Stimulated activated CD8-positive, alpha-beta memory T cell treated with anti-CD3 and anti-CD28 coated beads, Interleukin-7, amount 100 ng/mL, for 4 hours (primary cell): Measurements from ENCODE around the gene DGKD.

Experiments
- DNase-seq, 2 donors: peaks; one replicate each; pipeline ENCODE4 v3.0.0-alpha.2; 2020; ENCODE audit warnings: low read depth in 2 of 2

DGKD gene

DNA sequence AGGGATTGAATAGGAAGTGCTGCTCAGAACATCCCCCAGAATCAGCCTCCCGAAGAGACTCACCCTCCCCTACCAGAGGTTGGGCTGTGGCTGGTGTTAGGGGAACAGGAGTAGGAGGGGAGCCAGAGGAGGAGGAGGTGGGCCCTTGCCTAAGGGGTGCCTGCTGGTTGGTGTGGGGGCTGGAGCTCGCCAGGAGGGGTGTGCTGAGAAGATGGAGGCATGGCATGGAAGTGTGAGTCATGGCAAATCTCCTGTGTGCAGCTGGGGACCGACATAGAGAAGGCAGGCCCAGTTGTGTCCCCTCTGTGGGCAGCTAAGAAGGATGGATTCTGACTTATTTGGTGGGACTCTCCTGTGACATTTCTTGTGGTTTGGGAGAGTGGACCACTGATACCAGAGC lies 73.7 kb downstream of the DGKD start:
- DNase-seq: no peak

DNA sequence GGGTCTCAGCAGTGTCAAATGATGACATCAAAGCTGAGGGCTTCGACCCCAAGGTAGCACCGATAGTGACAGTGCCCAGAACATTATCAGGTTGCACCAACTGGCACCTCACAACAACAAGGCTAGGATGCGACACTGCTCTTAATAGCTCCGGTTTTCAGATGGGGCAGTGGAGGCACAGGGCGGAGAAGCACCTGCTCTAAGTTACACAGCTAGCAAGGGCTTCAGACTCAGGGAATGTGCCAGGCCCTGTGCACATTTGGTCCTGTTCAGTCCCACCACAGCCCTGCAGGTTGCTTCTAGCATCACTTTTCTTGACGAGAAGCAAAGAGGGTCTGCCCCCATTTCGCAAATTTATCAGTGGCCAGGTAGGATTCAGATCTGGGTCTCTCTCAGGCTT lies 74.1 kb downstream of the DGKD start:
- no peak for DNase-seq

DNA sequence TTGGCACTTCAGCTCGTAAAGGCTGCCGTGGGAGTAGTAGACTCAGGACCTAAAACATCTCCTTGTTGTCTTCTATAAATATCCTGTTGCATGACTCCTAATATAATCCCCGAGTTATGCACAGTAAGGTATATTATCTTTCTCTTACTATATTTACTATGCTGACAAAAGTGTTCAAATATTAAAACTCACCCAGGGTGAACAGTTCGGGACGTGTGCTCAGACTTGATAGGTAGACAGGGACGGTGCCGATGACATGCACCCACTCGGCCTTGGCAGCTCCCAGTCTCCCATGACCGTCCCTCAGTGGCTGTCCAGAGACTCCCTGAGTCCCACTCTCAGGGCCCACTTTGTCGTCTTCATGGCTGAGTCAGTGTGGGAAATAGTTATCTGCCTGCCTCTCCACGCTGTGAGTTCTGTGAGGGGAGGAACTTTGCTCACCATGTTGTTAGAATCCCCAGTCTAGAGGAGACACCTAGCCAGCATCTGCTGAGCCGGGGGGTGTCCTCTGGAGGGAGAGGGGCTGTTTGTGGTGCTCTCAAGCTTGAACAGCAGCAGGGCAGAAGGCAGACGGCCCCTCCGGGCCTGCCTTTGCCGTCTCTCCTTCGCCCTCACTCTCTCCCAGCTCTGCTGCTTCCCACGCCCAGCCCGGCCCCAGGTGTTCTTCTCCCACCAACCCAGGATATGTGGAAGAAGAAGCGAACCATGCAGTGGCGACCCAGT lies 75.0 kb downstream of the DGKD start:
- DNase-seq: no peak

DNA sequence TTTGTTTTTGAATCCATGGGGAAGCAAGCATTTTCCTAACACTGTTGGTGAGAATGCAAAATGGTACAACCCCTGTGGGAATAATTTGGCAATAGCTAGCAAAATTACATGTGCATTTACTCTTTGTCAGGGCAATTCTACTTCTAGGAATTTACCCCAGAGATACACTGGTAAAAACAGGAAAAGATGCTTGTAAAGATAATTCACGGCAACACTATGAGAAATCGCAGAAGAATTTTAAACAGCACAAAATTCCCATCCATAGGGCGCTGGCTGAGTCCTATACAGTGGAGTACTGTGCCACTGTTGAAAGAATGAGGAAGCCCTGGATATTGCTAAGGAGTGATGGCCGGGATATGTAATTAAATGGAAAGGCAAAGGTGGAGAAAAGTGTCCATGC lies 75.8 kb downstream of the DGKD start:
- no peak for DNase-seq

DNA sequence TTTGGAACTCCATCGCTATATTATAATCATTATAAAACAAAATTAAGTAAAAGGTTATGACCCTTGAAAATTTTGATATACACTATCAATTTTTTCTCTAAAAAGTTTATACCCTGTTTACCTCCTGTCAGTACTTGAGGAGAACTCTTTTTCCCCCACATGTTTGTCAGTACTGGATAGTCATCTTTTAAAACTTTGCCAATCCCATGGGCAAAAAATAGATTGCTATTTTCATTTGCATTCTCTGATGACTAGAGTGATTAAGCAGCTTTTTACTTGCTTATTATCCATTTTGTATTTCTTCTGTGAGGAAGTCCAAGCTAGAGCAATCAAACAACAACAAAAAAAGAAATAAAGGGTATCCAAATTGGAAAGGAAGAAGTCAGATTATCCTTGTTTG lies 76.4 kb downstream of the DGKD start:
- DNase-seq: no peak

DNA sequence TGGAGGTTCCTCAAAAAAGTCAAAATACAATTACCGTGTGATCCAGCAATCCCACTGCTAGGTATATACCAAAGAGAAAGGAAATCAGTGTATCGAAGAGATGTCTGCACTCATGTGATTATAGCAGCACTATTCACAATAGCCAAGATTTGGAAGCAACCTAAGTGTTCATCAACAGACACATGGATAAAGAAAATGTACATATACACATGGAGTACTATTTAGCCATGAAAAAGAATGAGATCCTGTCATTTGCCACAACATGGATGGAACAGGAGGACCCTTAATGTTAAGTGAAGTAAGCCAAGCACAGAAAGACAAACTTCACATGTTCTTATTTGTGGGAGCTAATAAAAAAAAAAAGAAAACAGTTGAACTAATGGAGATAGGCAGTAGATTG lies 78.7 kb downstream of the DGKD start:
- no peak for DNase-seq

DNA sequence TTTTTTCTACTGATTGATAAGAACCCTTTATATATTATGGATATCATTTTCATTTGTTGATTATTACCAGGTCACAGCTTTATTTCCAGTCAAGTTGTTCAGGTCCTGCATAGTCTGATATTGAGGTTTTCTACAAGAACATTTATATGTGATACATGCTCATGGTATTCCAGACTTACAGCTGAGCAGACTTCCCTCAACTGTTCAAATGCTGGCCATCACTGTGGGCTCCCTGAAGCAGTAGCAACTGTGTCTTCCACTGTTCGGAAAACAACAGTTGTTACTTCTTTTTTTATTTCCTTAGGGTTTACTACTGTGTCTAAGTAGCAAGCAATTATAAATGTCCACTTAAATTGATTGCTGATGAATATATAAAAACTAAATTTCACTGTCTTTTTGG lies 79.5 kb downstream of the DGKD start:
- no peak for DNase-seq

DNA sequence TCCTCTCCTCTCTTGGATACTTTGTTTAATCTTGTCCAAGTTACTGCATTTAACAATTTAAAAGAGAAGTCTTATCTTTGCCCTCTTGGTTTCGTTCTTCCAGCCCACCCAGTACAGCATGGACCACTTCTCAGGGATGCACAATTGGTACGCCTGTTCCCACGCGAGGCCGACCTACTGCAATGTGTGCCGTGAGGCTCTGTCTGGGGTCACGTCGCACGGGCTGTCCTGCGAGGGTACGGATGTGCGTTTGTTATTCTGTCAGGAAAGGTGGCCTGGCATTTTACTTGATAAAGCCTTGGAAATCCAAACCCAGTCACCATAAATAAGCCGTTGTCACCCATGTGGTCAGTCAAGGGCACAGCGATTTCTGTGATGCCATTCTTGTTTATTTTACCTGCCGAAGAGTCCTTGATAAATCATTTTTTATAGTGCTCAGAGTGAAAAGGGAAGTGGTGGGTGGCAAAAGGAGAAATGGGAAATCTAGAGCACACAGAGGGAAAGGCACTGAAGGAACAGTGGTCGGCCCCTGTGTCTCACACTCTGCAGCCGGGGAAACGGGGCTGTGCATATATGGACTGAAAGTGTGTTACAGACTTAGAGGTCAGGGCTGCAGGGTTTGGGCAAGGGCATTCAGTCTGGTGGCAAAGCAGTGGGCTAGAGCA lies 80.5 kb downstream of the DGKD start:
- DNase-seq: no peak

DNA sequence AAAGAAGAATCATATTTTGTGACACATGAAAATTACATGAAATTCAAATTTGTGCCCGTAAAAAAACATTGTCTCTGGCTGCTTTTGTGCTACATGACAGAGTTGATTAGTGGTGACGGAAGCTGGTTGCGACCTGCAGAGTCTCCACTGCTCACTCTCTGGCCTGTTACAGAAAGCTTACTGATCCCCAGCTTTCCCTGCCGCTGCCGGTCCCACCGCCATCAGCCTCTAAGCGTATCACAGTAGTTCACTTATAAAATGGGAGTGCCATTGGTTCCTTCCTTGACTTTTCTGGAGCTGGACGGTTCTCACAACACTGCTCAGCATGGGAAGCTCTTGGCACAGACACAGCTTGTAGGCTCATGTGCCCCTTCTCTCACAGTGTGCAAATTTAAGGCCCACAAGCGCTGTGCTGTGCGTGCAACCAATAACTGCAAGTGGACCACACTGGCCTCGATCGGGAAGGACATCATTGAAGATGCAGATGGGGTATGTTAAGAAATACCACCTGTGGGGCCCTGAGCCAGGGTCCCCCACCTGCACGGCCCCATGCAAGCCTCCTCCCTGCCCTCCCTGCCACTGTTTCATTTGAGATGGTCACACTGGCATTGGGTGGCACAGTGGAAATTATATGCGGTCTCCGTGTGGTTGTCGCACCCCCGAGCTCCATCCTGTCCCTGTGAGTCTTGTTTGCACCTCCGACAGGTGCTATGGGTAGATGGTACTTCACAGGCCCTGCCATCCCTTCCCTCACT lies 81.3 kb downstream of the DGKD start:
- no peak for DNase-seq

DNA sequence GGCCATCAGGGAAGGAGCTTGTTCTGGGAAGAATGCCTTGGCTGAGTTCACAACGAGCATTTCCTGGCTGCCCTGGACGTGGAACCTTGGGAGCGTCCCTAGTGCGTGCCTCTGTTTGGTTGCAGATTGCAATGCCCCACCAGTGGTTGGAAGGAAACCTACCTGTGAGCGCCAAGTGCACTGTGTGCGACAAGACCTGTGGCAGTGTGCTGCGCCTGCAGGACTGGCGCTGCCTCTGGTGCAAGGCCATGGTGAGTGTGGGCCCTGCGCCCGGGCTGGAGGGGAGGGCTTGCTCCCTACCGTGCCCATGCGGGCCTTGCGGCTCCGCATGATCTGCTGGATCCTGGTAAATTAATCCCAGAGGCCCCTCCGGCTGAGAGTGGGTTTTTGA lies 81.9 kb downstream of the DGKD start:
- no peak for DNase-seq

DNA sequence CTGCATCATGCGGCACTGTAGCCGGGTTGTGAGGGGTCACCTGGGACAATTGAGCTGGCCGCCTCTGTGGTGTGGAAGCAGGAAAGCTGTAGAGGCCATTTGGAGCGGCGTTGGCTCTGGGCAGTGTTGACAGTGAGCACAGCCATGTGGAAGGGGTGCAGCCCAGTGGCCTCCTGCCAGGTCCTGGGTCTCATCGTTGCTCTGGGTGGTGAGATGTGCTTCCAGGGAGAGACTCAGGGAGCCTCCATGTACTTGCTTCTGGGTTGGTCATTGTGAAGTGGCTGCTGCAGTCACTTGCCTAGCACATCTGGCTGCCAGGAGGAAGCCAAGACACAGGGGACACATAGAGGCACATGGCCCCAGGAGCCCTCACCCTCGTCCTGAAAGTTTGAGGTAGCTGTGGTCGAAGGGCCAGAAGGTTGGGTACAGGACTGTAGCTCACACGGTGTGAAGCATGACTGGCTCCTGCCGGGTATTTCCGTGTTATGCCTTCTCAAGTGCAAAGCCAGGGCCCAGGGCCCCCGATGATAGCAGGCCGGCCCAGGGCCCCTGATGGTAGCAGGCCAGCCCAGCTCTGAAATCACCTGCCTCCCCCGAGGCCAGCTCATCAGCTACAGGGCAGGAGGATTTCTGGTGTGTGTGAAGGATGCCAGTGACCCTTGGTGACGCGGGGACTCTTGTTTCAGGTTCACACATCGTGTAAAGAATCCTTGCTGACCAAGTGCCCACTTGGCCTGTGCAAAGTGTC lies 82.6 kb downstream of the DGKD start:
- DNase-seq: no peak

DNA sequence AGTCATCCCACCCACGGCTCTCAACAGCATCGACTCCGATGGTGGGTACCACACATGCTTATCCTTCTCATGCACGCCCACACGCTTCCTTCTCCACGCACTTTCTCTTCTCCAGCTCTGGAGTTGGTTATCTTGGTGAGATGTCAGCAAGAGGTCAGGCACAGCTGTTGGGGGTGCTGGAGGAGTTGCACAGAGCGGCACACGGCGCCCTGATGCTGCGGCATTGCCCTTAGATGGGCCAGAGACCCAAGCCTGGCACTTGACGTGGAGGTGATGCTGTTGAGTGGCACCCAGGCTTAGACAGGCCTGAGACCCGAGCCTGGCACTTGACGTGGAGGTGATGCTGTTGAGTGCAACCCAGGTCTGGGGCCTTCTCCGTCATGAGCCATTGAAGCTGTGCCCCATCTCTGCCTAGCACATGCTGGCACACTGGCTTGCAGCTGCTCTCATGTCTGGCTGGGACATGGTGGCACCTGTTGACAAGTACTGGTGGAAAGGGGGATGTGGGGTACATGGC lies 83.2 kb downstream of the DGKD start:
- DNase-seq: no peak

DNA sequence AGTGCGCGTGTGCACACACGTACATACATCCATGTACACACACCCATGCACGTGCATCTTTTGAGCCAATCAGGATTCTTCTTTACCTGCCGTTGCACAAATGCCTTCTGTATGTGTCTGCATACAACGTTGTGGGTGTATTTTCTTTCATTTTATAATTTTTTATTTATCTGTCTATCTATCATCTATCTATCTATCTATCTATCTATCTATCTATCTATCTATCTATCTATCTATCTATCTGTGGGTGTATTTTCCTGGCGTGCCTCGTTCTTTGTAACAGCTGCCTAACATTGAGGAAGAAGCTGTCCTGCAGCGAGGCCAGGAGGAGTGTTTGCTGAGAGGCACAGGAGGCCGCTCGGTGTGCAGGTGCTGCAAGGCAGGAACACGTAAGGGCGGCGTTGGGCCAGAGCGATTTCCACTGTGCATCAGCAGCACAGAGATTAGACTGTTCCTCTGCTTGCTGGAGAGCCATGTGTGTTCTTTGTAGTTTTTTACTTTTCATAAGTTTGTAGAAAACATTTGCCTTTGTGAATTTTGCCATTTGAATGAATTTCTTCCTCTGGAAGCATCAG lies 84.4 kb downstream of the DGKD start:
- no peak for DNase-seq

DNA sequence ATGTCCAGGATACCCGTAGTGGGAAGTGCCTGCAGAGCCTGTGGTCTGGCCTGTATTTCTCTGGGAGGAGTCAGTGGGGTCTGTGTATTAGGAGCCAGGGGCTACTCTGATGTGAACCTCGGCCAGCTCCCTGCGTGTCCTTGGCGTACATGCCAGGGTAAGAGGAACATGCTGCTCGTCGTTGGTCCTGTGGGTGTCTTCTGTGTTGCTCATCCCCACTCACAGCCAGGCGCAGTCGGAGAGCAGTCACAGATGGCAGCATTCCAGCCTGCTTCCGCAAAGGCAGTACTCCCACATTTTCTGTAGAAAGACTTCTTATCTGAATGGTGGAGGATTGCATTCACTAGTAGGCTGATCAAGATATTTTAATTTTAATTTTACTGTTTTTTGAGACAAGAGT lies 84.9 kb downstream of the DGKD start:
- DNase-seq: no peak

DNA sequence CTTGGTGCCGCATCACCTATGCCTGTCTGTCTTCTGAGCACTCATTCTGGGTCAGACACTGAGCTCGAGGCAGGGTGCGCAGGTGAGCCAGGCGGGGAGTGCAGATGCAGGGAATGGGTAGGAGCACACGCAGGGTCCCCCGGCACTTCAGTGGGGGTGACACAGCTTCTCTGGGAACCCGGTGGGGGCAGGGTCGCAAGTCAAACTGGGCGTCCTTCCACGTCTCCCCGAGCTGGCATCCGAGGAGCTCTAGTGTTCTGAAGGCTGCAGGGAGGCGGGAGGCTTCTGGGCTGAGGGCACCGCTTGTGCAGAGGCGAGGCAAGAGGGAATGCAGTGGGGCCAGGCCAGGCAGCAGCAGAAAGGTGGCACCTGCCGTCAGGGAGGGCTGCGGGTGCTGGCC lies 86.0 kb downstream of the DGKD start:
- no peak for DNase-seq

DNA sequence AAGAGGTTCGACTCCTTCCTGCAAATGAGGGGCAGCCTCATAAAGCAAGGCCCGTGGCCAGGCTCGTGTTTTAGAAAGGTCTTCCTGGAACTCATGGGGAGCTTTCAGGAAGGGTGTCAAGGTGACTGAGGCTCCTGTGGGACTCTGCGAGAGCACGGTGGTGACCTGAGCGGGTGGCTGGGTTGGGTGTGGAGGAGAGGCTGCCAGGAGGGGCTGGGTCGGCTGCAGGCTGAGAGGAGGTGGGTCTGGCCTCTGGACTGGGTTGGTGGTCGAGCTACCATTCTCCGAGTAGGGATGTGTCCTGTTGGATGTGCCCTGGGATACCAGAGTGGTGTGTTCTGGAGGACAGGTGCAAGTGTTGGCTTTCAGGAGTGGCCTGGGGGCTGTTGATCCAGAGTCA lies 86.4 kb downstream of the DGKD start:
- DNase-seq: no peak

DNA sequence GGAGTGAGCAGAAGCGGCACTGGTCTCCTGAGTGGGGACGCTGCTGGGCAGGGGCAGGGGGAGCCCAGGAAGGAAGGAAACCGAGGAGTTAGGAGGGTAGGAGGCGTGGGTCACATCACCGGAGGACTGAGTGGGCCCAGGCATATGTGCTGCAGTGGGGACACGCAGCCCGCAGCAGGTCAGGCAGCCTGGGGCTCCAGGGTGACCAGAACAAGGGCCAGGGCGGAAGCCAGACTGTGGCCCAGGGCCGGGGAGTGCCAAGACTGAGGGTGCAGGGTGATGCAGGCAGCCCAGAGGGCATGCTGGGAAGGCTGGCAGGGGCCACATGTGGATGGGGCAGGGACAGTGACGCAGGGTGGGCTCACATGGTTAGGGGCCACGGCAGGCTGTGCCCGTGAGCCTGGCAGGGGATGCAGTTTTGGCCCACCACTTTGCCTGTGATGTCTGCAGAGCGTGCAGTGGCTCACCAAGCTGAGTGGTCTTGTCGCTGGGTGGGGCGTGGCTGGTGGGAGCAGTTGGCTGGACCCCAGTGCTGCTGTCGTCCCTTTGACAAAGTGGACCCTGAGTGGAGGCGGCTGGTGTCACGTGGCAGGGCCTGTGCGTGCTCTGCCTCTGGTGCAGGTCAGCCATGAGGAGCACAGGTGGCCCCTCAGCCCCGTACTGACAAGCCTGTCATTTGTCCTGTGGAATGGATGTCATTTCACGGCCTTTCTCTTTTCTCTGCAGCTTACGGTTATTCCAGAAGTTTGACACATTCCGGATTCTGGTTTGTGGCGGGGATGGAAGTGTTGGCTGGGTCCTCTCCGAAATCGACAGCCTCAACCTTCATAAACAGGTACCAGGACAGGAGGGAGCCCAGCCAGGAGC lies 87.1 kb downstream of the DGKD start:
- no peak for DNase-seq

DNA sequence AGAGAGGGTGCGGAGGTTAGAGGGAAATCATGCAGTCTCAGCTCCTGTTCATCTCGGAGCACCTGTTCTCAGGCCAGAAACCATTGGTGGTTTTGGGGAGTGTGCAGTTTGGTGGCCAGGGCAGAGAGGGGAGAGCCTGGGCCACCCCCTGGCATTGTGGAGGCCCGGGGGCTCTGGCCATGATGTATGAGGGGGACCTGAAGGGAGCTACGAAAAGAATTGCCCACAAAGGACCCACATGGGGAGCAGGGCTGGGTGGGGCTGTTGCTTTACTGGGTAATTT lies 87.7 kb downstream of the DGKD start:
- no peak for DNase-seq

DNA sequence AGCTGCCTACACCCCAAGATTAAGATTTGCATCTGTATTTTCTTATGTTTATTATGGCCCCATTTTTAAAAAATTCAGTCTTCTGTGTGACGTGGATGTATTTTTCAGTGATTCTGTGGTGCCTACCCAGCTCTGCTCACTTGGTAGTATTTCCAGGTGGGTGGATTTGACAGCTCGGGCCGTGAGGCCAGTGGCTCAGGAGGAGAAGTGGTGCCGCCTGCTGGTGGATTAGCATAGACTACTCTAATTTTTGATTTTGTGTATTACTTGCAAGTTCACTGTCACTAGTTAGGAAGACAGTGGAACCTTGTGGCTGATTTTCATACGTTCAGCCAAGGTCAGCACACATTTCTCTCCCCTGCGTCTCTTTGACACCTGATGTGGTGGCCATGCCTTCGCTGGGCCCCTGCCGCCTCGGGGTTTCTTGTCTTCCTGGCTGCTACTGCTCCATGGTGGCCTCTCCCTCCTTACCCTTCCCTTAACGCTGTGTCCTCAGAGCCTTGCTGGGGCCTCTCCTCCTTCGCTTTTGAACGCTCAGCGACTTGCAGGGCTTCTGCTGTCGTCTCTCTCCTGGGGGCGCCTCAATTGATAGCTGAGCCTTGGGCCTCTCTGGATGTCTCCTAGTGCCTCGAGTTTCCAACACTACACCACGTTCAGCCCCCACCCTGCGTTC lies 89.4 kb downstream of the DGKD start:
- DNase-seq: peak; percentile 72 to 79

DNA sequence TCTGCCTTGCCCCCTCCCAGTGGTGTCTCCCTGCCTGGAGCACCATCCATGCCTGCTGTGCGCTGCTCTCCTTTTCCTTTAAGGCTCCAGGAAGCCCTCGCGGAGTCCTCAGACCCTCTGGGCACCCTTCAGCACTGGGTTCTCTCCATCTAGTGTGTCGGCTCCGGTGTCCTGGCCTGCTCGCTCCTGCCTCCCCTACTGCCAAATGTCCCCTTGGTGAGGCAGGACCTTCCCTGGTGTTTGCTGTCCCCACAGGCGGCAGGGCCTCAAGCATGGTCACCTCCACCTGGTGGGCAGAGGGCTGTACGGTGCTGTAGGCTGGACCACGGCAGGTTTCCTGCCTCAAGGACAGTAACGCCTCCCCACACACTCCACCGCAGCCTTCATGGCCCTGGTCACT lies 90.2 kb downstream of the DGKD start:
- DNase-seq: no peak
